Testis (tissue), 3 donors: ENCODE results near the gene TLN1. TPM values are rescaled to one million over a fixed set of nuclear protein-coding genes. Genes with fewer than 3 reads are reported as not detected.
A peak's percentile ranks its signal among the peaks of the same experiment; 100 is the strongest.

Experiments
- DNase-seq: peaks from one replicate; pipeline ENCODE4 v3.0.0-alpha.2; 2019
- H3K27ac ChIP-seq, 2 donors: fragments of 200-600 bp; sonication (generic); one replicate each; pipeline ENCODE4 v1.5.1; 2019
- H3K27me3 ChIP-seq: fragments of 200-600 bp; sonication (generic); one replicate; pipeline ENCODE4 v1.5.1; 2019
- H3K36me3 ChIP-seq: fragments of 200-600 bp; sonication (generic); one replicate; pipeline ENCODE4 v1.5.1; 2017; ENCODE audit warnings: low read depth; ENCODE audit errors: missing control alignments
- H3K4me1 ChIP-seq: fragments of 200-600 bp; sonication (generic); one replicate; pipeline ENCODE4 v1.5.1; 2019
- H3K4me3 ChIP-seq, 2 donors: fragments of 200-600 bp; sonication (generic); one replicate each; pipeline ENCODE4 v1.5.1; 2017 to 2019
- H3K9me3 ChIP-seq: fragments of 200-600 bp; sonication (generic); one replicate; pipeline ENCODE4 v1.5.1; 2017
- CTCF ChIP-seq, 3 experiments: fragments of 450-650 bp in 2 of 3; fragments of 200-600 bp in 1 of 3; sonication (generic) in 1 of 3; IDR thresholded peaks; one replicate each; pipeline ENCODE4 v1.5.1; 2016 to 2019; ENCODE audit warnings: antibody characterized with exemption in 3 of 3, mild to moderate bottlenecking in 2 of 3, moderate library complexity in 1 of 3
- POLR2A ChIP-seq: fragments of 450-650 bp; IDR thresholded peaks from one replicate; pipeline ENCODE4 v1.6.1; 2017; ENCODE audit warnings: antibody characterized with exemption, mild to moderate bottlenecking, moderate library complexity
- WGBS, 2 donors: methylation state at CpG; one replicate each; pipeline ENCODE4 v1.1.5; 2018; 5-methylcytosine and 5-hydroxymethylcytosine counted together
- intact Hi-C: fragments of 100-400 bp; cut with DNase I; formaldehyde crosslinking; loops from one replicate; pipeline ENCODE4 v1.15.1; 2023; ENCODE audit warnings: low total_unique reads
- polyA plus RNA-seq: library from polyadenylated mRNA; stranded (reverse); fragments of 350-450 nt; fragmentation: Illumina TruSeq; extraction: RNeasy Lipid Tissue Mini Kit (QIAGEN cat#74804); gene quantifications from one replicate; pipeline ENCODE4 v1.2.3, GENCODE V29; 2014; ENCODE audit warnings: low read depth, low replicate concordance; ENCODE audit not compliant: insufficient read depth
- total RNA-seq, 2 donors: library from RNA; depleted of rRNA; stranded (reverse); fragments of >200 nt; gene quantifications; one replicate each; pipeline ENCODE4 v1.2.3, GENCODE V29; 2016

TLN1 gene
- total and polyA plus RNA-seq, 3 donors from 2014 or later: 134 to 201 (median 171) TPM

- intact Hi-C loops: loop anchor here (10.0 kb wide), 1 partner anchor 60 kb away; no protein-coding TSS in a partner anchor
- peak within 1 kb of the TSS; percentile 53 to 63 for H3K4me3 ChIP-seq
- H3K36me3 ChIP-seq: no peaks in the 10 kb centered on the region
- TF ChIP-seq POLR2A (no peak), CTCF (IDR thresholded peaks at IDR 0.05) (no peak)
- peaks cover 14% of the 10 kb centered on the region for H3K4me1 ChIP-seq
- peak within 1 kb of the TSS; percentile 22 to 37 for H3K27ac ChIP-seq
- 8 to 16% methylated on average over 18 to 49 of the region's 58 CpGs for WGBS, 2 donors
- no peaks in the 10 kb centered on the region for H3K9me3 ChIP-seq
- no peaks in the 10 kb centered on the region for H3K27me3 ChIP-seq
- peak; percentile 84 for DNase-seq
Measured at GRCh38 chr9:35664531-35665470, 67.2 kb downstream of the TLN1 start, which contains the start of gene ARHGEF39. TSS of gene ARHGEF39 (minus strand) at chr9:35665195. CDS start at chr9:35665169, 26 bp downstream.

- no peak overlapping the region for H3K27ac ChIP-seq
- intact Hi-C loops: loop anchor here (10.0 kb wide), 1 partner anchor 62 kb away; no protein-coding TSS in a partner anchor
- no peaks in the 10 kb centered on the region for H3K27me3 ChIP-seq
- no peak for DNase-seq
- peaks cover 19% of the 10 kb centered on the region for H3K4me1 ChIP-seq
- WGBS, 2 donors: 90 to 91% methylated on average over 3 to 7 of the region's 7 CpGs
- H3K36me3 ChIP-seq: no peaks in the 10 kb centered on the region
- H3K9me3 ChIP-seq: no peaks in the 10 kb centered on the region
- H3K4me3 ChIP-seq: no peak overlapping the region
- TF ChIP-seq CTCF (IDR thresholded peaks at IDR 0.05) (no peak), POLR2A (no peak)
Measured at GRCh38 chr9:35662437-35662836, 69.6 kb downstream of the TLN1 start.

GRCh38 chr9:35661756-35662350 lies 70.1 kb downstream of the TLN1 start:
- Histone ChIP-seq H3K27ac (peak overlapping the region; percentile 36 to 77), H3K27me3 (no peaks in the 10 kb centered on the region), H3K36me3 (no peaks in the 10 kb centered on the region), H3K4me3 (no peak overlapping the region), H3K4me1 (peaks cover 19% of the 10 kb centered on the region), H3K9me3 (no peaks in the 10 kb centered on the region)
- WGBS, 2 donors: 74 to 89% methylated on average over 3 of the region's 3 CpGs
- TF ChIP-seq CTCF (IDR thresholded peaks at IDR 0.05): no peak
- intact Hi-C loops: loop anchor here (10.0 kb wide), 1 partner anchor 63 kb away; no protein-coding TSS in a partner anchor
- no peak for DNase-seq

- peaks cover 16% of the 10 kb centered on the region for H3K4me1 ChIP-seq
- no peak for TF ChIP-seq POLR2A
- TF ChIP-seq CTCF (IDR thresholded peaks at IDR 0.05): peak; percentile 28 to 46 (median 32)
- H3K27me3 ChIP-seq: no peaks in the 10 kb centered on the region
- H3K4me3 ChIP-seq: no peak overlapping the region
- DNase-seq: peak; percentile 59
- 41 to 50% methylated on average over 9 of the region's 9 CpGs for WGBS, 2 donors
- intact Hi-C loops: loop anchor here (10.0 kb wide), 1 partner anchor 64 kb away; no protein-coding TSS in a partner anchor
- no peaks in the 10 kb centered on the region for H3K36me3 ChIP-seq
- H3K27ac ChIP-seq: peak overlapping the region; percentile 36 to 77
- no peaks in the 10 kb centered on the region for H3K9me3 ChIP-seq
Measured at GRCh38 chr9:35660966-35661415, 71.0 kb downstream of the TLN1 start.
